NT2/D1 (cell line): ENCODE results near the gene PSMD8.
A peak's percentile ranks its signal among the peaks of the same experiment; 100 is the strongest.

Source experiments
- DNase-seq: peaks from one replicate; pipeline ENCODE4 v3.0.0-alpha.2; 2011; ENCODE audit warnings: low read depth, low spot score
- H3K27me3 ChIP-seq: 2 replicates; pipeline ENCODE4 v1.6.0; 2011; ENCODE audit warnings: mild to moderate bottlenecking; ENCODE audit not compliant: insufficient read length, insufficient read depth
- H3K36me3 ChIP-seq: 2 replicates; pipeline ENCODE4 v1.6.1; 2011; ENCODE audit warnings: mild to moderate bottlenecking, low read length, mixed read lengths; ENCODE audit not compliant: insufficient read depth, insufficient read length
- H3K4me1 ChIP-seq: 2 replicates; pipeline ENCODE4 v1.5.1; 2011; ENCODE audit not compliant: insufficient read depth, insufficient read length
- H3K4me3 ChIP-seq: 2 replicates; pipeline ENCODE4 v1.5.1; 2011; ENCODE audit warnings: low read depth; ENCODE audit not compliant: insufficient read length
- H3K9ac ChIP-seq: 2 replicates; pipeline ENCODE4 v1.6.0; 2011; ENCODE audit warnings: low read depth; ENCODE audit not compliant: insufficient read length
- H3K9me3 ChIP-seq: 2 replicates; pipeline ENCODE4 v1.5.1; 2011; ENCODE audit warnings: mild to moderate bottlenecking, low read length; ENCODE audit not compliant: insufficient read depth
- SUZ12 ChIP-seq: IDR thresholded peaks from 2 replicates; pipeline ENCODE4 v1.6.1; 2011; ENCODE audit not compliant: insufficient read length, insufficient read depth; ENCODE audit errors: extremely low read depth
- YY1 ChIP-seq: IDR thresholded peaks from 2 replicates; pipeline ENCODE4 v1.6.1; 2011; ENCODE audit not compliant: insufficient read length, insufficient read depth
- ZNF274 ChIP-seq: IDR thresholded peaks from 2 replicates; pipeline ENCODE4 v1.6.1; 2011; ENCODE audit warnings: mild to moderate bottlenecking, low read depth, low read length

Gene PSMD8

DNA sequence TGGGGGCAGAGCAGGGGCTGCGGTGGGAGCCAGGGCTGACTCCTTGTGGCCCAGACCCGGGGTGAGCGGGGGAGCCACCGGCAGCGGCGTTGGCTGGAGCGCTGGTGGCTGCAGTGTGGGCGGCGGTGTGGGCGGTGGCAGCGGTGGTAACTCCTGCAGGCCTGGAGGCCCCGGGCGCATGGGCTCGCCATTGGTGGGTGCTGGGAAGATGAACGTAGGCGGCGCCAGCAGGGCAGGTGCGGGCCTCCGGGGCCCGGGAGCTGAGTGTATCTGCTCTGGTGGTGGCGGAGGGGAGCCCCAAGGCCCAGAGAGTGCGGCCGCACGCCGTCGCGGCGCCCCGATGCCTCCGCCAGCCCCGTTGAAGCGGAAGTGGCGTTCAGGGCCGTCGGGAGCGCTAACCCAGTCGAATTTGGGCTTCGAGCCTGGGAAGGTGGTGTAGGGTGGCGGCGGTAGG, 11.5 kb downstream of the PSMD8 start:
- no peak for TF ChIP-seq SUZ12
- TF ChIP-seq YY1, result no peak
- no peak for TF ChIP-seq ZNF274
- no peaks in the 10 kb centered on the region for H3K9me3 ChIP-seq
- H3K36me3 ChIP-seq, result peaks cover 50% of the 10 kb centered on the region
- peaks cover 5% of the 10 kb centered on the region for H3K4me1 ChIP-seq
- DNase-seq, result no peak
- H3K27me3 ChIP-seq, result no peaks in the 10 kb centered on the region
- no peak overlapping the region for H3K4me3 ChIP-seq
- H3K9ac ChIP-seq, result no peak overlapping the region

- Histone ChIP-seq H3K36me3 (peaks cover 44% of the 10 kb centered on the region), H3K4me3 (no peak overlapping the region), H3K9ac (no peak overlapping the region), H3K27me3 (no peaks in the 10 kb centered on the region), H3K4me1 (peaks cover 5% of the 10 kb centered on the region), H3K9me3 (no peaks in the 10 kb centered on the region)
- no peak for TF ChIP-seq YY1
- TF ChIP-seq ZNF274, result no peak
- no peak for TF ChIP-seq SUZ12
- no peak for DNase-seq
Observed at GRCh38 chr19:38386300-38386970, 12.1 kb downstream of the PSMD8 start.

DNA sequence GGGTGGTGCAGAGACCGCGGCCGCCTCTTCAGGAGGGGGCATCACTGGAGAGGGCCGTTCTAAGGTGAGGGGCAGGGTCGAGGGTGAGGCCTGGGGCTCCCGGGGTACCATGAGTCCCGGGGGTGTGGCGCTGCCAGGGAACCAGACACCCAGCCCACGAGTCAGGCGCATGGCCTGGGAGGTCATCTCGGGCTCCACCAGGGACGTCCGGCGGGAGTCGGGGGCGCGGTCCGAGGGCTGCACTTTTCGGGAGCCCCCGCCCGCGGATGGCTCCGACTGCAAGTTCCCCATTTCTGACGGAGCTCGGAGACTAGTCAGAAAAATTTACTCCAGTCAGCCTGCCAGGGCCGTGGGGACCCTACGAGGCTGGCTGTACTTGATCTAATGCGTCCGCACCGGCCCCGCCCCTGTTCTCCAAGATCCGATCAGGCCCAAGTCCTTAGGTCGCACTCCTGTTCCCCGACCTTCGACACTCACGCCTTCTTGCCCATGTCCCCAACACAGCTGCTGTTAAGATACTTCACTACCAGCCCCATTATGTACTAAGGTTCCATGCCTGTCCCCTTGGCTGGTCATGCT, 12.7 kb downstream of the PSMD8 start:
- H3K4me1 ChIP-seq, result peaks cover 9% of the 10 kb centered on the region
- DNase-seq, result no peak
- H3K9me3 ChIP-seq, result no peaks in the 10 kb centered on the region
- H3K4me3 ChIP-seq, result no peak overlapping the region
- no peak overlapping the region for H3K9ac ChIP-seq
- no peak for TF ChIP-seq ZNF274
- TF ChIP-seq SUZ12, result no peak
- TF ChIP-seq YY1, result no peak
- H3K36me3 ChIP-seq, result peaks cover 38% of the 10 kb centered on the region
- no peaks in the 10 kb centered on the region for H3K27me3 ChIP-seq

- TF ChIP-seq ZNF274 (no peak), SUZ12 (no peak), YY1 (no peak)
- Histone ChIP-seq H3K4me1 (peaks cover 12% of the 10 kb centered on the region), H3K9ac (peak within 1 kb of the TSS; percentile 79), H3K27me3 (no peaks in the 10 kb centered on the region), H3K9me3 (no peaks in the 10 kb centered on the region), H3K36me3 (peaks cover 33% of the 10 kb centered on the region), H3K4me3 (peak within 1 kb of the TSS; percentile 84)
- peak; percentile 87 for DNase-seq
Observed at GRCh38 chr19:38387550-38388348, 13.4 kb downstream of the PSMD8 start, which contains the start of gene GGN. GGN (minus strand) TSS chr19:38388034; CDS start chr19:38387261, 773 bp downstream.

- DNase-seq, result peak; percentile 33
- Histone ChIP-seq H3K27me3 (no peaks in the 10 kb centered on the region), H3K36me3 (peaks cover 26% of the 10 kb centered on the region), H3K9ac (peak within 1 kb of the TSS; percentile 79), H3K4me1 (peaks cover 12% of the 10 kb centered on the region), H3K9me3 (no peaks in the 10 kb centered on the region), H3K4me3 (peak within 1 kb of the TSS; percentile 84)
- TF ChIP-seq ZNF274 (no peak), YY1 (no peak), SUZ12 (no peak)
Observed at GRCh38 chr19:38388349-38389100, 14.2 kb downstream of the PSMD8 start, which contains the start of gene SPRED3. SPRED3 (plus strand) TSS chr19:38388697; CDS start chr19:38390303, 1,606 bp downstream.

DNA sequence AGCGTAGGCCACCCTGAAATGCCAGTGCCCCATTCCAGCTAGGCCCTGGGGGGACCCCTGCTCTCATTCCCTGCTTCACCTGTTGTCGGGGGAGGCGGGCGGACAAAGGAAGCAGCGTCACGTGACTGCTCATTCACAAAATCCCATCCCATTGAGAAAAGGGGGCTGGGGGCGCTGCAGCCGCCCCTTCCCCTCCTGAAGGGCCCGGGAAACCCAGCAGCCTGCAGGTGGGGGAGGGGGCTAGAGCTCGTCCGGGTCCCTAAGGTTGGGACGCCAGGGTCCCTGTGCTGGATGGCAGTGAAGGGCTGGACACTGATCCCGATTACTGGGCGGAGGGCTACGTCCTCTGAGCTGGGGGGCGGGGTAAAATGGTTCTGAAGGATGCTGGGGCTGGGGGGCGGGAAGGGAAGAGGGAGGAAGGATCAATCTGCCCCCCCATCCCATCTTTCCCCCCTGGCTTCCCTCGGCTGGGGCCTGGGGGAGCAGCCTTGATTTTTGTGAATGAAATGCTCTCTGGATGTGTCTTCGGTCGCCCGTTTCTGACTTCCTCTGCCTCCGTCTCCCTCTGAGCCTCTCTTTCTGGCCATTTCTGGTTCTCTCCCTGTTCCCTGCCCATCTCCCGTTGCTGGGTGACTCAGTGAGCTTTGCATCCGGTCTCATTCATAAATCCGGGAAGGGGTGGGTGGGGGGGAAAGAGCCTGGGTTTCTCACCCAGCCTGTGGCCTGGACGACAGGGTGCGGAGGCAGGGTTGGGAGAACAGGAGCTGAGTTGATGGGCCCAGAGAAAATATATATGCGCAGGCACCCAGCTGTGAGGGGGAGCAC, 14.9 kb downstream of the PSMD8 start:
- peak overlapping the region; percentile 79 for H3K9ac ChIP-seq
- peaks cover 23% of the 10 kb centered on the region for H3K36me3 ChIP-seq
- H3K9me3 ChIP-seq, result no peaks in the 10 kb centered on the region
- H3K27me3 ChIP-seq, result no peaks in the 10 kb centered on the region
- no peak for DNase-seq
- TF ChIP-seq YY1 (no peak), SUZ12 (no peak), ZNF274 (no peak)
- H3K4me3 ChIP-seq, result peak overlapping the region; percentile 84
- peaks cover 10% of the 10 kb centered on the region for H3K4me1 ChIP-seq
